RWPE2 (cell line): ENCODE results near the gene MBD3L3.

Experiments used
- ATAC-seq: fragments of 200-7000 bp; cut with Tn5 transposase; 3 replicates; pipeline ENCODE4 v1.9.1; 2021; ENCODE audit warnings: low read depth
- DNase-seq: peaks from one replicate; pipeline ENCODE4 v3.0.0-alpha.2; 2020; ENCODE audit warnings: low spot score
- H3K27ac ChIP-seq: fragments of 450-650 bp; 2 replicates; pipeline ENCODE4 v1.5.1; 2017; ENCODE audit warnings: mild to moderate bottlenecking; ENCODE audit not compliant: poor library complexity, severe bottlenecking
- H3K27me3 ChIP-seq: fragments of 250-450 bp; sonication (Bioruptor Pico); 2 replicates; pipeline ENCODE4 v1.5.1; 2021; ENCODE audit warnings: mild to moderate bottlenecking, moderate library complexity; ENCODE audit not compliant: insufficient read depth, poor library complexity, severe bottlenecking
- H3K36me3 ChIP-seq: fragments of 250-450 bp; sonication (Bioruptor Pico); 2 replicates; pipeline ENCODE4 v1.5.1; 2020; ENCODE audit warnings: low read depth, mild to moderate bottlenecking, moderate library complexity
- H3K4me1 ChIP-seq: fragments of 250-450 bp; sonication (Bioruptor Pico); 2 replicates; pipeline ENCODE4 v1.5.1; 2021; ENCODE audit warnings: mild to moderate bottlenecking, moderate library complexity; ENCODE audit not compliant: insufficient read depth, poor library complexity, severe bottlenecking
- H3K4me3 ChIP-seq: fragments of 250-450 bp; sonication (Bioruptor Pico); 2 replicates; pipeline ENCODE4 v1.5.1; 2021; ENCODE audit warnings: mild to moderate bottlenecking, moderate library complexity; ENCODE audit not compliant: severe bottlenecking
- H3K9me3 ChIP-seq: fragments of 250-450 bp; sonication (Bioruptor Pico); 2 replicates; pipeline ENCODE4 v1.5.1; 2021; ENCODE audit warnings: mild to moderate bottlenecking, moderate library complexity; ENCODE audit not compliant: severe bottlenecking
- CTCF ChIP-seq: fragments of 450-650 bp; IDR thresholded peaks from one replicate; pipeline ENCODE4 v1.5.1; 2017; ENCODE audit warnings: mild to moderate bottlenecking, moderate library complexity; ENCODE audit not compliant: poor library complexity, severe bottlenecking

Gene MBD3L3

GRCh38 chr19:7010722-7011593, 47.5 kb downstream of the MBD3L3 start:
- no peak overlapping the region for H3K4me3 ChIP-seq
- H3K9me3 ChIP-seq = no peaks in the 10 kb centered on the region
- TF ChIP-seq CTCF = no peak
- ATAC-seq (no peak), DNase-seq (no peak)
- H3K27ac ChIP-seq = no peak overlapping the region
- H3K36me3 ChIP-seq = no peaks in the 10 kb centered on the region
- H3K27me3 ChIP-seq = no peaks in the 10 kb centered on the region
- no peaks in the 10 kb centered on the region for H3K4me1 ChIP-seq

- Histone ChIP-seq H3K4me1 (no peaks in the 10 kb centered on the region), H3K4me3 (no peak overlapping the region), H3K27me3 (no peaks in the 10 kb centered on the region), H3K27ac (no peak overlapping the region), H3K36me3 (no peaks in the 10 kb centered on the region), H3K9me3 (no peaks in the 10 kb centered on the region)
- ATAC-seq = no peak
- no peak for DNase-seq
- TF ChIP-seq CTCF = no peak
Observed at GRCh38 chr19:7007859-7008258, 50.6 kb downstream of the MBD3L3 start.
